Ovary (tissue), 3 donors: ENCODE measurements around the gene MMD.

Source experiments
- CTCF ChIP-seq, 3 donors: fragments of 450-650 bp in 2 of 3; fragments of 200-600 bp in 1 of 3; IDR thresholded peaks; one replicate each; pipeline versions ENCODE4 v1.5.1 to v1.8.0; 2016 to 2022; ENCODE audit warnings: antibody characterized with exemption in 3 of 3, mild to moderate bottlenecking in 1 of 3
- POLR2A ChIP-seq: fragments of 450-650 bp; IDR thresholded peaks from one replicate; pipeline ENCODE4 v1.6.1; 2017; ENCODE audit warnings: antibody characterized with exemption, mild to moderate bottlenecking, moderate library complexity
- donor health status: DM: no; HTN: no; CAD: no.

GRCh38 chr17:55366020-55366481 is 55.6 kb downstream of the MMD start:
- no peak for TF ChIP-seq POLR2A
- TF ChIP-seq CTCF (IDR thresholded peaks at IDR 0.05), result no peak
